Body of pancreas (tissue), 4 donors: ENCODE results near the gene PEX16. TPM values are rescaled to one million over a fixed set of nuclear protein-coding genes. Genes with fewer than 3 reads are reported as not detected.

Experiments
- ATAC-seq: fragments of 150-250 bp; one replicate; pipeline ENCODE4 v1.9.1; 2016
- DNase-seq, 4 donors: peaks; one replicate each; pipeline ENCODE4 v3.0.0-alpha.2; 2019
- H3K27ac ChIP-seq, 4 donors: fragments of 200-600 bp; sonication (generic); 1 replicate in 3 of 4; 2 replicates in 1 of 4; pipeline versions ENCODE4 v1.5.1 to v1.6.1; 2016 to 2019; ENCODE audit warnings: mild to moderate bottlenecking in 1 of 4, mixed read lengths in 1 of 4, moderate library complexity in 1 of 4
- H3K27me3 ChIP-seq, 2 donors: fragments of 200-600 bp; sonication (generic); one replicate each; pipeline ENCODE4 v1.6.0; 2016; ENCODE audit warnings: mild to moderate bottlenecking in 1 of 2
- H3K36me3 ChIP-seq, 2 donors: fragments of 200-600 bp; sonication (generic); replicated peaks in 1 of 2; 2 replicates each; pipeline ENCODE4 v1.5.1; 2016; ENCODE audit warnings: low read depth in 2 of 2; ENCODE audit not compliant: insufficient read depth in 1 of 2
- H3K4me1 ChIP-seq: fragments of 200-600 bp; sonication (generic); one replicate; pipeline ENCODE4 v1.6.0; 2016
- H3K4me3 ChIP-seq, 2 donors: fragments of 200-600 bp; sonication (generic); 1 replicate in 1 of 2; 2 replicates in 1 of 2; pipeline ENCODE4 v1.5.1; 2016 to 2019
- H3K9me3 ChIP-seq, 3 donors: fragments of 200-600 bp; sonication (generic); 1 replicate in 2 of 3; 2 replicates in 1 of 3; pipeline ENCODE4 v1.5.1; 2016
- POLR2A ChIP-seq, 3 donors: fragments of 450-650 bp; IDR thresholded peaks; one replicate each; pipeline ENCODE4 v1.6.1; 2016; ENCODE audit warnings: antibody characterized with exemption in 3 of 3, mild to moderate bottlenecking in 2 of 3
- WGBS, 2 donors: methylation state at CpG; one replicate each; pipeline ENCODE4 v1.1.5; 2017; 5-methylcytosine and 5-hydroxymethylcytosine counted together
- intact Hi-C: fragments of 100-400 bp; cut with DNase I; formaldehyde crosslinking; loops from one replicate; pipeline ENCODE4 v1.15.1; 2023
- total RNA-seq, 2 donors: library from RNA; depleted of rRNA; stranded (reverse); fragments of >200 nt; gene quantifications; one replicate each; pipeline ENCODE4 v1.1.0, GENCODE V29; 2016
- TF ChIP-seq, protein P1 (sequence below), 7 experiments: fragments of 450-650 bp in 4 of 7; fragments of 200-600 bp in 3 of 7; sonication (generic) in 3 of 7; IDR thresholded peaks; one replicate each; pipeline ENCODE4 v1.5.1; 2016 to 2019; ENCODE audit warnings: antibody characterized with exemption in 7 of 7

The PEX16 gene
- total RNA-seq, 2 donors from 2014 or later: 29.1 to 41.5 TPM

DNA sequence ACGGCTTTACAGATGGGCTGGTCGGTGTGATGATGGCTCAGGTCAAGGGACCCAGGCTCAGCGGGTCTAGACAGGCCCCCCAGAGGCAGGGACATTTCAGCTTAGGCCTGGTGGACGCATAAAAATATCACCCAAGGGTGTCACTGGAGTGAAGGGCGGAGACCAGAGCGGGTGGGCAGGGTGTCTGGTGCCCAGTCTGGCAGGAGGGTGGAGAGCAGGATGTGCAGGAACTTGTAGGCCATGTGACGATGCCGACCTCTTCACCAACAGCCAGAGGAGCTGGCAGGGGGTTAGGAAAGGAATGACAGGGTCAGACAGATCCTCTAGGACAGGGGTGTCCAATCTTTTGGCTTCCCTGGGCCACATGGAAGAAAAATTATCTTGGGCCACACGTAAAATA is 27.7 kb downstream of the PEX16 start:
- no peak overlapping the region for H3K27ac ChIP-seq
- H3K4me3 ChIP-seq: no peak overlapping the region
- TF ChIP-seq POLR2A (IDR thresholded peaks at IDR 0.05): no peak
- TF ChIP-seq, protein P1, sequence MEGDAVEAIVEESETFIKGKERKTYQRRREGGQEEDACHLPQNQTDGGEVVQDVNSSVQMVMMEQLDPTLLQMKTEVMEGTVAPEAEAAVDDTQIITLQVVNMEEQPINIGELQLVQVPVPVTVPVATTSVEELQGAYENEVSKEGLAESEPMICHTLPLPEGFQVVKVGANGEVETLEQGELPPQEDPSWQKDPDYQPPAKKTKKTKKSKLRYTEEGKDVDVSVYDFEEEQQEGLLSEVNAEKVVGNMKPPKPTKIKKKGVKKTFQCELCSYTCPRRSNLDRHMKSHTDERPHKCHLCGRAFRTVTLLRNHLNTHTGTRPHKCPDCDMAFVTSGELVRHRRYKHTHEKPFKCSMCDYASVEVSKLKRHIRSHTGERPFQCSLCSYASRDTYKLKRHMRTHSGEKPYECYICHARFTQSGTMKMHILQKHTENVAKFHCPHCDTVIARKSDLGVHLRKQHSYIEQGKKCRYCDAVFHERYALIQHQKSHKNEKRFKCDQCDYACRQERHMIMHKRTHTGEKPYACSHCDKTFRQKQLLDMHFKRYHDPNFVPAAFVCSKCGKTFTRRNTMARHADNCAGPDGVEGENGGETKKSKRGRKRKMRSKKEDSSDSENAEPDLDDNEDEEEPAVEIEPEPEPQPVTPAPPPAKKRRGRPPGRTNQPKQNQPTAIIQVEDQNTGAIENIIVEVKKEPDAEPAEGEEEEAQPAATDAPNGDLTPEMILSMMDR (IDR thresholded peaks at IDR 0.05): no peak
- intact Hi-C loops: no loop called here
- no peaks in the 10 kb centered on the region for H3K27me3 ChIP-seq
- H3K9me3 ChIP-seq: no peaks in the 10 kb centered on the region
- WGBS, 2 donors: 92 to 97% methylated on average over 8 to 9 of the region's 9 CpGs
- H3K36me3 ChIP-seq: no peaks in the 10 kb centered on the region
- no peak for ATAC-seq
- peaks cover 10% of the 10 kb centered on the region for H3K4me1 ChIP-seq
- no peak for DNase-seq

DNA sequence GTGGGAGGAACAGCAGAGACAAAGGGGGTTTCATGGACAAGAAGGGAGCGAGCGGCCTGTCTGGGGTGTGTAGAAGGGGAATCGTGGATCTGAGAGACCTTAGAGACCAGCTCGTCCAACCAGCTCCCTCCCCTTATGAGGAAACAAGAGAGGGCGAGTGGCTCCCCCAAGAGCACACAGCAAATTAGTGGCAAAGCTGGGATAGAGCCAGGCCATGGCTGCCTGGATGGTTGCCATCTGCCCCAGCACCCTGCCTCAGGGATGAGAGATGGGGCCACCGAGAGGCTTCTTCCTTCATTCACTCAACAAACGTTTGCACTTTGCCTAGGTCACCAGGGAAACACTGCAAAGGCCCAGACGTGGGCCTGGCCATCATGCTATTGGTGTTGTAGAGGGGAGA is 28.1 kb downstream of the PEX16 start:
- WGBS, 2 donors: 81% methylated on average over 8 of the region's 8 CpGs
- Histone ChIP-seq H3K36me3 (no peaks in the 10 kb centered on the region), H3K27me3 (no peaks in the 10 kb centered on the region), H3K4me3 (no peak overlapping the region), H3K27ac (no peak overlapping the region), H3K9me3 (no peaks in the 10 kb centered on the region), H3K4me1 (peaks cover 11% of the 10 kb centered on the region)
- ATAC-seq (no peak), DNase-seq (no peak)
- no peak for TF ChIP-seq POLR2A (IDR thresholded peaks at IDR 0.05)
- TF ChIP-seq, protein P1 (IDR thresholded peaks at IDR 0.05): no peak
- intact Hi-C loops: no loop called here

DNA sequence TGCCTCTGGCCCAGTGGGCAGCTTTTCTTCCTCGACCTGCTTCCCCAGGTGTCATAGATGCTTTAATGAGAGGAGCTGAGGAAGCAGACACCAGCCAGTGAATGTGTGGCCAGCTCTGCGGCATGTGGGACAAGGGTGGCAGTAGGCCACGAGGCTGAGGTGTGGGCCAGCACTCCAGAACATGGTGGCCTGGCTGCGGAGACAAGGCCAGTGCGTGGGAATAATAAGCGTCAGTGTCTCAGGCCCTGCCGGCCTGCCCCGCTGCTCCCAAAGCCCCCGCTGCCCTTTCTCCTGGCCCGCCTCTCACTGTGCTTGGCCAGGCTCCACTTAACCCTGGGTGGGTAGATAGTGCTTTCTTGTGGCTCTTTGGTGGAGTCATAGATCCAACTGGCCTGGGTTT is 30.1 kb downstream of the PEX16 start:
- TF ChIP-seq, protein P1 (IDR thresholded peaks at IDR 0.05): no peak
- TF ChIP-seq POLR2A (IDR thresholded peaks at IDR 0.05): no peak
- Histone ChIP-seq H3K4me3 (no peak overlapping the region), H3K4me1 (peaks cover 11% of the 10 kb centered on the region), H3K27ac (no peak overlapping the region), H3K9me3 (no peaks in the 10 kb centered on the region), H3K36me3 (no peaks in the 10 kb centered on the region), H3K27me3 (no peaks in the 10 kb centered on the region)
- ATAC-seq (no peak), DNase-seq (no peak)
- intact Hi-C loops: no loop called here
- 90 to 93% methylated on average over 4 to 10 of the region's 10 CpGs for WGBS, 2 donors

DNA sequence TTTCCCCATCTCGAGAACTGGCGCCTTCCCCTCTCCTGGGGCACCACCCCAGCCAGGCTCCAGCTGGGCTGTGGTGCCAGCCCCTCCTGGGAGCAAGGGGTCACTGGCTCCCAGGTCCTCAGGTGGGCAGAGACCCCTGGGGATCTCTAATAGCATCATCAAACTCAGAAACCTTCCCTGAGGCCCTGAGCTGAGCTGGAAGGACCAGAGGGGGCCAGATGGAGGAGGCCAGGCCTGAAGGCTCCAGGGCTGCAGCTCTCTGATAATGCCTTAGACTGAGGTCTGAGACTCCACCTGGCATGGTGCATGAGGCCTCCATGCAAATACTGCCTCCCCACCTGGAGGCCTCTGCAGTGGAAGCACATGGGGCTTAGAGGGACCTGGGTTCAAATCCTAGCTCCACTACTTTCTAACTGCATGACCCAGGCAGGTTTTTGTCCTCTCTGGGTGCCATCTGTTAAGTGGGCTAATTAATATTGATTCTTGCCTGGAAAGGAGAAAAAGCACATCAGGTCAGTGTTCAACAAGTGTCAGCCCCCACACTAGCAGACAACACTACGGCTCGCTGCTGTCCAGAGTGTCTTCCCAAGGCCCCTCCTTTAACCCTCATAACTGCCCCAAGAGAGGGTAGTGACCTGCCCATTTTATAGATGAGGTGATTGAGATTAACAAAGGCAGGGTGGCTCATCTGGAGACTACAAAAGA is 30.7 kb downstream of the PEX16 start:
- intact Hi-C loops: no loop called here
- ATAC-seq (no peak), DNase-seq (no peak)
- H3K27me3 ChIP-seq: no peaks in the 10 kb centered on the region
- no peak overlapping the region for H3K27ac ChIP-seq
- TF ChIP-seq POLR2A (IDR thresholded peaks at IDR 0.05): no peak
- TF ChIP-seq, protein P1 (IDR thresholded peaks at IDR 0.05): no peak
- H3K36me3 ChIP-seq: peaks cover 0 to 2% of the 10 kb centered on the region in 2 donors
- 97 to 98% methylated on average over 4 of the region's 4 CpGs for WGBS, 2 donors
- H3K4me3 ChIP-seq: no peak overlapping the region
- H3K9me3 ChIP-seq: no peaks in the 10 kb centered on the region
- peaks cover 11% of the 10 kb centered on the region for H3K4me1 ChIP-seq
